Limb (tissue), 2 donors: ENCODE data around the gene TPGS1.

ENCODE experiments used
- DNase-seq, 2 donors: peaks; one replicate each; pipeline ENCODE4 v3.0.0-alpha.2; 2016; ENCODE audit errors: extremely low spot score in 2 of 2

TPGS1 gene

GRCh38 chr19:495402-496111 is 11.7 kb upstream of the TPGS1 start:
- peak in 1 of 2 donors; percentile 80 for DNase-seq

GRCh38 chr19:496112-496665 is 11.1 kb upstream of the TPGS1 start, which contains the start of gene MADCAM1:
MADCAM1 (plus strand) TSS chr19:496486; CDS start chr19:496500, 14 bp downstream.
- peak in 1 of 2 donors; percentile 69 for DNase-seq

- DNase-seq = peak in 1 of 2 donors; percentile 62
These were observed 10.3 kb upstream of the TPGS1 start for GRCh38 chr19:496986-497385.

GRCh38 chr19:497491-497868 is 9.8 kb upstream of the TPGS1 start:
- DNase-seq = no peak

GRCh38 chr19:497869-498510 is 9.3 kb upstream of the TPGS1 start:
- DNase-seq = peak in 1 of 2 donors; percentile 55

- DNase-seq = no peak
These were observed 8.8 kb upstream of the TPGS1 start for GRCh38 chr19:498511-498891.

GRCh38 chr19:498977-499623 is 8.2 kb upstream of the TPGS1 start:
- DNase-seq = peak in 1 of 2 donors; percentile 48

GRCh38 chr19:501646-502045 is 5.7 kb upstream of the TPGS1 start:
- peak in 1 of 2 donors; percentile 30 for DNase-seq

GRCh38 chr19:504616-505015 is 2.7 kb upstream of the TPGS1 start:
- peak in 1 of 2 donors; percentile 25 for DNase-seq

- peak in 1 of 2 donors; percentile 100 for DNase-seq
These were observed 652 bp upstream of the TPGS1 start for GRCh38 chr19:506404-507285.

- peak in 1 of 2 donors; percentile 32 for DNase-seq
These were observed 1.2 kb downstream of the TPGS1 start for GRCh38 chr19:508204-509150.

GRCh38 chr19:510606-511100 is 3.4 kb downstream of the TPGS1 start:
- DNase-seq = peak; percentile 69 to 89

- DNase-seq = peak in 1 of 2 donors; percentile 68
These were observed 4.0 kb downstream of the TPGS1 start for GRCh38 chr19:511101-511851.

GRCh38 chr19:512547-513365 is 5.5 kb downstream of the TPGS1 start:
- DNase-seq = peak in 1 of 2 donors; percentile 52

- peak in 1 of 2 donors; percentile 38 for DNase-seq
These were observed 6.3 kb downstream of the TPGS1 start for GRCh38 chr19:513368-514165.

- peak in 1 of 2 donors; percentile 19 for DNase-seq
These were observed 6.9 kb downstream of the TPGS1 start for GRCh38 chr19:514166-514663.
